Fibroblast of the aortic adventitia (primary cell): ENCODE results near the gene PTPN3. TPM values are rescaled to one million over a fixed set of nuclear protein-coding genes. Genes with fewer than 3 reads are reported as not detected.
A peak's percentile ranks its signal among the peaks of the same experiment; 100 is the strongest.
"Not testable (repeated sequence)": the region's sequence is repeated elsewhere in the genome, so short reads cannot be mapped to it uniquely, and the experiment has no call there.

ENCODE experiments used
- DNase-seq: peaks from one replicate; pipeline ENCODE4 v3.0.0-alpha.2; 2010; ENCODE audit warnings: low read depth
- H3K4me3 ChIP-seq: 2 replicates; pipeline ENCODE4 v1.5.1; 2011; ENCODE audit warnings: low read depth, mild to moderate bottlenecking, control low read depth, low read length, moderate library complexity
- total RNA-seq: library from RNA; depleted of rRNA; stranded (reverse); fragments of >200 nt; gene quantifications from 2 replicates; pipeline ENCODE4 v1.2.3, GENCODE V29; 2012; ENCODE audit warnings: low replicate concordance
- TF ChIP-seq, protein P1 (sequence below): IDR thresholded peaks from 2 replicates; pipeline ENCODE4 v1.5.1; 2011; ENCODE audit warnings: mild to moderate bottlenecking, low read length, control low read depth, inconsistent platforms; ENCODE audit not compliant: insufficient read depth

Gene PTPN3, protein sequence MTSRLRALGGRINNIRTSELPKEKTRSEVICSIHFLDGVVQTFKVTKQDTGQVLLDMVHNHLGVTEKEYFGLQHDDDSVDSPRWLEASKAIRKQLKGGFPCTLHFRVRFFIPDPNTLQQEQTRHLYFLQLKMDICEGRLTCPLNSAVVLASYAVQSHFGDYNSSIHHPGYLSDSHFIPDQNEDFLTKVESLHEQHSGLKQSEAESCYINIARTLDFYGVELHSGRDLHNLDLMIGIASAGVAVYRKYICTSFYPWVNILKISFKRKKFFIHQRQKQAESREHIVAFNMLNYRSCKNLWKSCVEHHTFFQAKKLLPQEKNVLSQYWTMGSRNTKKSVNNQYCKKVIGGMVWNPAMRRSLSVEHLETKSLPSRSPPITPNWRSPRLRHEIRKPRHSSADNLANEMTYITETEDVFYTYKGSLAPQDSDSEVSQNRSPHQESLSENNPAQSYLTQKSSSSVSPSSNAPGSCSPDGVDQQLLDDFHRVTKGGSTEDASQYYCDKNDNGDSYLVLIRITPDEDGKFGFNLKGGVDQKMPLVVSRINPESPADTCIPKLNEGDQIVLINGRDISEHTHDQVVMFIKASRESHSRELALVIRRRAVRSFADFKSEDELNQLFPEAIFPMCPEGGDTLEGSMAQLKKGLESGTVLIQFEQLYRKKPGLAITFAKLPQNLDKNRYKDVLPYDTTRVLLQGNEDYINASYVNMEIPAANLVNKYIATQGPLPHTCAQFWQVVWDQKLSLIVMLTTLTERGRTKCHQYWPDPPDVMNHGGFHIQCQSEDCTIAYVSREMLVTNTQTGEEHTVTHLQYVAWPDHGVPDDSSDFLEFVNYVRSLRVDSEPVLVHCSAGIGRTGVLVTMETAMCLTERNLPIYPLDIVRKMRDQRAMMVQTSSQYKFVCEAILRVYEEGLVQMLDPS
- 0.99 and 2.0 TPM in 2 replicates for total RNA-seq

- DNase-seq: no peak
- peak within 1 kb of the TSS; percentile 37 for H3K4me3 ChIP-seq
- TF ChIP-seq, protein P1, sequence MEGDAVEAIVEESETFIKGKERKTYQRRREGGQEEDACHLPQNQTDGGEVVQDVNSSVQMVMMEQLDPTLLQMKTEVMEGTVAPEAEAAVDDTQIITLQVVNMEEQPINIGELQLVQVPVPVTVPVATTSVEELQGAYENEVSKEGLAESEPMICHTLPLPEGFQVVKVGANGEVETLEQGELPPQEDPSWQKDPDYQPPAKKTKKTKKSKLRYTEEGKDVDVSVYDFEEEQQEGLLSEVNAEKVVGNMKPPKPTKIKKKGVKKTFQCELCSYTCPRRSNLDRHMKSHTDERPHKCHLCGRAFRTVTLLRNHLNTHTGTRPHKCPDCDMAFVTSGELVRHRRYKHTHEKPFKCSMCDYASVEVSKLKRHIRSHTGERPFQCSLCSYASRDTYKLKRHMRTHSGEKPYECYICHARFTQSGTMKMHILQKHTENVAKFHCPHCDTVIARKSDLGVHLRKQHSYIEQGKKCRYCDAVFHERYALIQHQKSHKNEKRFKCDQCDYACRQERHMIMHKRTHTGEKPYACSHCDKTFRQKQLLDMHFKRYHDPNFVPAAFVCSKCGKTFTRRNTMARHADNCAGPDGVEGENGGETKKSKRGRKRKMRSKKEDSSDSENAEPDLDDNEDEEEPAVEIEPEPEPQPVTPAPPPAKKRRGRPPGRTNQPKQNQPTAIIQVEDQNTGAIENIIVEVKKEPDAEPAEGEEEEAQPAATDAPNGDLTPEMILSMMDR: no peak
Observed at GRCh38 chr9:109498195-109499092, at the start of gene PTPN3. PTPN3 (minus strand) TSS chr9:109498307; CDS start chr9:109463434, 34,873 bp downstream.

- H3K4me3 ChIP-seq, DNase-seq: not testable (repeated sequence)
Observed at GRCh38 chr9:109544954-109545353, 46.8 kb upstream of the PTPN3 start.

DNA sequence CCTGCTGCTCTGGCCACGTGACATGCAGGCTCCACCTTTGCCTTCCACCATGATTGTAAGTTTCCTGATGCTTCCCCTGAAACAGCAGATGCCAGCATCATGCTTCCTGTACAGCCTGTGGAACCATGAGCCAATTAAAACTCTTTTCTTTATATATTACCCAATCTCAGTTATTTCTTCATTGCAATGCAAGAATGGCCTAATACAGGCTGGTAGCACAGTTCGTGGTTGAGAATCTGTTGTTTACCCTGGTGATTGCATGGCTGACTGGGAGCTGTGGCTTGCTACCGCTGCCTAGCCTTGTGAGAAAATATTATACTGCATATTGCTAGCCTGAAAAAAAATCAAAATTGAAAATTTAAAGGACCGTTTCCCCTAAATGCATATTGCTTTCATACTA is 44.8 kb upstream of the PTPN3 start:
- TF ChIP-seq, protein P1: no peak
- no peak overlapping the region for H3K4me3 ChIP-seq
- DNase-seq: no peak

- no peak for DNase-seq
- H3K4me3 ChIP-seq: no peak overlapping the region
- TF ChIP-seq, protein P1: no peak
Observed at GRCh38 chr9:109538346-109538745, 40.2 kb upstream of the PTPN3 start.

DNA sequence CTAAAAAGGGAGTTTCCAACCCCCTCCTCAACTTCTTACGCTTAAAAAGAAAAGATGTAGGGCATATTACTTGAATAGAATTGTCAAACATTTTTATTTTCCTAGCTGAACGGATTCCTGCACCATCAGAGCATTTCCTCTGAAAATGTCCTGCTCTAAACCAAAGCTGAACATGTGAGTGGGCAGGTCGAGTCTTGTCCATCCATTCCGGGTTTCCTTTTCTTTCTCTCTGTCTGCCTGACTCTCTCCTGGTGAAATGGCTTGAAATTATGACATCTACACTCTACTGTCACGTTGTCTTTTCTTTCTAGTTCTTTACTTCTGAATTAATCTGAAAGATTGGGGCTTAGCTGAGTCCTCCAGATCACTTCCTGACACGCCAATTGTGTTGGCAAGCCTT is 39.2 kb upstream of the PTPN3 start:
- H3K4me3 ChIP-seq: no peak overlapping the region
- no peak for DNase-seq
- TF ChIP-seq, protein P1: no peak

DNA sequence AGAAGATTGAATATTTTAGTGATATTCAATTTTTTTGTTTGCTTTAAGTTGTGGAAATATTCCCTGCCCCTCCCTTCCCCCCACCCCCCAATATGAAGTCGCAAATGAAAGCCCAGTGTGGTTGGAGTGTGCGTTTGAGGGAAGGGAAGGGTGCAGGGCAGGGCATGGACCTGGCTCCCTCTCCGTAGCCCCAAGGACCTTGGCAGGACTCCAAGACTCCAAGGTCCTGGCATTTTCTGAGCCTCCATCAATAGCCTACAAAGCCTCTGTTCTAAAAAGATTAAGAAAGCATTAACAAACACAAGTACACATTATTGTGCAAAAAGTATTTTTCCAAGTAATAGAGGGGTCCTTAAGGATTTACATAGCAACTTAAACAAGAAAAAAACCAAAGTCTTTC is 38.8 kb upstream of the PTPN3 start:
- TF ChIP-seq, protein P1: no peak
- no peak overlapping the region for H3K4me3 ChIP-seq
- no peak for DNase-seq
